ENCODE data around the gene FAM149A. TPM values are rescaled to one million over a fixed set of nuclear protein-coding genes. Genes with fewer than 3 reads are reported as not detected.

Gene FAM149A
- total and polyA plus RNA-seq, 2 donors (not counting 1 experiment from before 2014, with no cell fraction given): 5.6 to 9.4 TPM

DNA sequence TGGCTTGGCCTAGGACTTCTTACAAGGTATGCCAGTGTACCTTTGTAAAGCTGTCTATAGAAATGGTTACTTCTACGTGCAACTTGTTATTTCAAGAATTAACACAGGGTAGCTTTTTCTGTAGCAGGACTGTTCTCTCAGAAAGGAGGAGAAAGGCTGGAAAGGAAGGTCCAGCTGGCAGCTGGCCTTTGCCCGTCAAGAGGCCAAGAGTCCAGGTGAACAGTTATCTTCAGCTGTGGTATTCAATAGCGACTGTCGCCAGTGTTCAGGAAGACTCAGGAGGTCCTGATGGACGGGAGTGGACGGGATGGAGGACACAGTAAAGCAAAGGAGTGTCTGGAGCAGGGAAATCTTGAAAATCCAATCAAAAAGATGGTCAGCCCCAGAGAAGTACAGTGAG is 91.6 kb downstream of the FAM149A start:
- Histone ChIP-seq H3K79me2 (ENCODE audit: control insufficient read depth, insufficient read depth, low read length) (peaks cover 1% of the 10 kb centered on the region), H4K20me1 (ENCODE audit: control insufficient read depth, extremely low read depth, insufficient read depth, low read length) (no peaks in the 10 kb centered on the region), H3K4me1 (ENCODE audit: control insufficient read depth, extremely low read depth, insufficient read depth, low read length) (no peaks in the 10 kb centered on the region), H3K9me3 (ENCODE audit: control insufficient read depth, insufficient read depth, low read depth, low read length) (no peaks in the 10 kb centered on the region), H3K9ac (ENCODE audit: insufficient read depth, low read length) (no peak overlapping the region), H3K27me3 (ENCODE audit: control insufficient read depth, insufficient read depth, low read length) (no peaks in the 10 kb centered on the region), H2AFZ (ENCODE audit: low read length) (no peak overlapping the region), H3K4me2 (ENCODE audit: extremely low read depth, insufficient read depth, low read length) (no peak overlapping the region), H3K27ac (ENCODE audit: insufficient read depth, low read length) (no peak overlapping the region), H3K36me3 (ENCODE audit: control insufficient read depth, insufficient read depth, low read length) (peaks cover 3% of the 10 kb centered on the region), H3K4me3 (replicated peaks in 1 of 4; ENCODE audit: control extremely low read depth in 1 of 4, insufficient read depth in 1 of 4, low read depth in 3 of 4, low read length in 4 of 4) (no peak overlapping the region)
- no peak for DNase-seq (ENCODE audit: low read depth in 2 of 2)
- no peak for TF ChIP-seq EZH2 (IDR thresholded peaks at IDR 0.05; ENCODE audit: low read length, missing control alignments)
- TF ChIP-seq, protein P1, sequence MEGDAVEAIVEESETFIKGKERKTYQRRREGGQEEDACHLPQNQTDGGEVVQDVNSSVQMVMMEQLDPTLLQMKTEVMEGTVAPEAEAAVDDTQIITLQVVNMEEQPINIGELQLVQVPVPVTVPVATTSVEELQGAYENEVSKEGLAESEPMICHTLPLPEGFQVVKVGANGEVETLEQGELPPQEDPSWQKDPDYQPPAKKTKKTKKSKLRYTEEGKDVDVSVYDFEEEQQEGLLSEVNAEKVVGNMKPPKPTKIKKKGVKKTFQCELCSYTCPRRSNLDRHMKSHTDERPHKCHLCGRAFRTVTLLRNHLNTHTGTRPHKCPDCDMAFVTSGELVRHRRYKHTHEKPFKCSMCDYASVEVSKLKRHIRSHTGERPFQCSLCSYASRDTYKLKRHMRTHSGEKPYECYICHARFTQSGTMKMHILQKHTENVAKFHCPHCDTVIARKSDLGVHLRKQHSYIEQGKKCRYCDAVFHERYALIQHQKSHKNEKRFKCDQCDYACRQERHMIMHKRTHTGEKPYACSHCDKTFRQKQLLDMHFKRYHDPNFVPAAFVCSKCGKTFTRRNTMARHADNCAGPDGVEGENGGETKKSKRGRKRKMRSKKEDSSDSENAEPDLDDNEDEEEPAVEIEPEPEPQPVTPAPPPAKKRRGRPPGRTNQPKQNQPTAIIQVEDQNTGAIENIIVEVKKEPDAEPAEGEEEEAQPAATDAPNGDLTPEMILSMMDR (conservative IDR thresholded peaks at IDR 0.05 in 1 of 2, IDR thresholded peaks at IDR 0.05 in 1 of 2; ENCODE audit: low read depth in 1 of 2, low read length in 2 of 2): no peak

DNA sequence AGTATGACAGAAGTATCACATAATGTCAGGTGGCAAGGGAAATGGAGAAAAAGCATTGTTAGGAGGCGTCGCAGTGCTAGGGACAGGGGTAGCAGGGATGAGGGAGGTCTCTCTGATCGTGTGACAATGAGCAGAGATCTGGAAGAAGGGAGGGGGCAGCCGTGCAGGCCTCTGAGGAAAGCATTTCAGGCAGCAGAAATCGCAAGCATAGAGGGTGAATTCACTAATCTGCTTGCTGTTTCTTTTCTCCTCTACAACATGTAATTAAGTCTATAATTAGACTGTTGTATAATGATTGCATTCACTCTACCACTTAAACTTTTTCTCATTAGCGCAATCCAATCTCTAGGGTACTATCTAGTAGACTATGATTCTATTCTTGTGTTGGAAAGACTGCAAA is 96.0 kb downstream of the FAM149A start:
- DNase-seq (ENCODE audit: low read depth in 2 of 2): no peak
- Histone ChIP-seq H3K79me2 (ENCODE audit: control insufficient read depth, insufficient read depth, low read length) (no peaks in the 10 kb centered on the region), H2AFZ (ENCODE audit: low read length) (no peak overlapping the region), H4K20me1 (ENCODE audit: control insufficient read depth, extremely low read depth, insufficient read depth, low read length) (no peaks in the 10 kb centered on the region), H3K9ac (ENCODE audit: insufficient read depth, low read length) (no peak overlapping the region), H3K4me3 (replicated peaks in 1 of 4; ENCODE audit: control extremely low read depth in 1 of 4, insufficient read depth in 1 of 4, low read depth in 3 of 4, low read length in 4 of 4) (no peak overlapping the region), H3K36me3 (ENCODE audit: control insufficient read depth, insufficient read depth, low read length) (no peaks in the 10 kb centered on the region), H3K27me3 (ENCODE audit: control insufficient read depth, insufficient read depth, low read length) (no peaks in the 10 kb centered on the region), H3K4me1 (ENCODE audit: control insufficient read depth, extremely low read depth, insufficient read depth, low read length) (peaks cover 4% of the 10 kb centered on the region), H3K27ac (ENCODE audit: insufficient read depth, low read length) (no peak overlapping the region), H3K9me3 (ENCODE audit: control insufficient read depth, insufficient read depth, low read depth, low read length) (no peaks in the 10 kb centered on the region), H3K4me2 (ENCODE audit: extremely low read depth, insufficient read depth, low read length) (no peak overlapping the region)
- TF ChIP-seq, protein P1 (conservative IDR thresholded peaks at IDR 0.05 in 1 of 2, IDR thresholded peaks at IDR 0.05 in 1 of 2; ENCODE audit: low read depth in 1 of 2, low read length in 2 of 2): no peak
- TF ChIP-seq EZH2 (IDR thresholded peaks at IDR 0.05; ENCODE audit: low read length, missing control alignments): no peak

DNA sequence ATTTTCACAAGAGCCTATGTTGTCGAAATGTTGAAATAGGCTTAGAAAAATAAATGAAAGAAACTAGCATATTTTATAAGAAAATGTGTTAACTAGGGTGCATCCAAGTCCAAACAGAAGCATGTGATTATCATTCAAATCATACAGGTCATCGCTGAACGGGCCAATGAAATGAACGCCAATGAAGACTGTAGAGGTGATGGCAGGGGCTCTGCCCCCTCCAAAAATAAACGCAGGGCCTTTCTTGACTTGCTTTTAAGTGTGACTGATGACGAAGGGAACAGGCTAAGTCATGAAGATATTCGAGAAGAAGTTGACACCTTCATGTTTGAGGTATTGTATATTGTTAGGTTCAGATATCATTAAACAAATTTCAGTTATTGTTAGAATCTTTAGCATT is 96.5 kb downstream of the FAM149A start:
- H4K20me1 ChIP-seq (ENCODE audit: control insufficient read depth, extremely low read depth, insufficient read depth, low read length): no peaks in the 10 kb centered on the region
- H3K27ac ChIP-seq (ENCODE audit: insufficient read depth, low read length): no peak overlapping the region
- no peak overlapping the region for H3K4me2 ChIP-seq (ENCODE audit: extremely low read depth, insufficient read depth, low read length)
- no peaks in the 10 kb centered on the region for H3K36me3 ChIP-seq (ENCODE audit: control insufficient read depth, insufficient read depth, low read length)
- H2AFZ ChIP-seq (ENCODE audit: low read length): no peak overlapping the region
- no peak for DNase-seq (ENCODE audit: low read depth in 2 of 2)
- TF ChIP-seq EZH2 (IDR thresholded peaks at IDR 0.05; ENCODE audit: low read length, missing control alignments): no peak
- TF ChIP-seq, protein P1 (conservative IDR thresholded peaks at IDR 0.05 in 1 of 2, IDR thresholded peaks at IDR 0.05 in 1 of 2; ENCODE audit: low read depth in 1 of 2, low read length in 2 of 2): no peak
- no peaks in the 10 kb centered on the region for H3K79me2 ChIP-seq (ENCODE audit: control insufficient read depth, insufficient read depth, low read length)
- peaks cover 4% of the 10 kb centered on the region for H3K4me1 ChIP-seq (ENCODE audit: control insufficient read depth, extremely low read depth, insufficient read depth, low read length)
- H3K27me3 ChIP-seq (ENCODE audit: control insufficient read depth, insufficient read depth, low read length): no peaks in the 10 kb centered on the region
- H3K9ac ChIP-seq (ENCODE audit: insufficient read depth, low read length): no peak overlapping the region
- no peak overlapping the region for H3K4me3 ChIP-seq (replicated peaks in 1 of 4; ENCODE audit: control extremely low read depth in 1 of 4, insufficient read depth in 1 of 4, low read depth in 3 of 4, low read length in 4 of 4)
- H3K9me3 ChIP-seq (ENCODE audit: control insufficient read depth, insufficient read depth, low read depth, low read length): no peaks in the 10 kb centered on the region
